Activated gamma-delta T cell treated with Interleukin-2 at 50 U/mL for 16 hours (primary cell): Measurements from ENCODE around the gene DMC1.

Source experiments
- DNase-seq: peaks from one replicate; pipeline ENCODE4 v3.0.0-alpha.2; 2020

DMC1 gene

GRCh38 chr22:38566726-38567504 lies 3.1 kb downstream of the DMC1 start:
- no peak for DNase-seq

DNA sequence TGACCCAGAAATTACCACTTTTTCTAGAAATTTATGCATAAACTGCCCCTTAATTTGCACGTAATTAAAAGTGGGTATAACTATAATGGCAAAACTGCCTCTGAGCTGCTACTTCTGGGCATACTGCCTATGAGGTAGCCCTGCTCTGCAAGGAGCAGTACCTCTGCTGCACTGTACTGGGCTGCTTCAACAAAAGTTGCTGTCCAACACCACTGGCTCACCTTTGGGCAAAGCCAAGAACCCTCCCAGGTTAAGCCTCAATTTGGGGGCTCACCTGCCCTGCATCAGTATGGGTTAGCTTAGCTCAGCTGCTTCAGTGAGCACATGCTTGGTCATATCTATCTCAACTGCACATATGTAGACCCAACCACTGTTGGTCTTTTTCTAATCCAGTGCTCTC lies 4.5 kb downstream of the DMC1 start:
- DNase-seq: no peak

DNA sequence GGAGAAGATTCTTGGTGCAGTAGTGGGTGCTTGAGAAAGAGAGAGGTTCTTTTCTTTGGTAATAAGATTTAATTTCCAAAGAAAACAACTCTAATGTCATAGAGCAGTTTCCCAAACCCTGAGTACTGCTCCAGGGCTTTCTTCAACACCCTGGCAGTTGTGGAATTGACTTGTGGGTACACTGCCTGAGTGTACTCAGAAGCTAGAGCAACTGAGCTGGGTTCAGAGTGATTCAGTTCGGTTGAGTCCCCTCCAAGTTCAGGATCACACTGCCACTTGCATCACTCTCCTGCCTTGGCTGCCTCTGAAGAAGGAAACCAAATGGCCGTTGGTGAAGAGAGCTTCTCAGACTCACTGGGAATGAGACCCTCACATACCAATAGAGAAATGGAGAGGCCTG lies 5.3 kb downstream of the DMC1 start:
- no peak for DNase-seq

DNA sequence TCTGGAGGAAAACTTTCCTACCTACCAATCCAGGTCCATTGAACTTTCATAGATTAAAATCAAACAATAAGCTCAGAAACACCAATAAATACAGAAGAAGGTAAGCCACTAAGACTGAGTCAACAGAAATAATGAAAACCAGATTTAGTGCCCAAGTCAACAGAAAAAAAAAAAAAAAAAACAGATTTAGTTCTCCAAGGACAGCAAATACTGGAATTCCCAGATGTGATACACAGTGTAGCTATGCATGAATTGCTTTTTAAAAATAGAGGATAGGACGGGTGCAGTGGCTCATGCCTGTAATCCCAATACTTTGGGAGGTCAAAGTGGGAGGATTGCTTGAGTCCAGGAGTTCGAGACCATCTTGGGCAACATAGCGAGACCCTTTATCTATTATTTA lies 15.7 kb downstream of the DMC1 start:
- DNase-seq: no peak

DNA sequence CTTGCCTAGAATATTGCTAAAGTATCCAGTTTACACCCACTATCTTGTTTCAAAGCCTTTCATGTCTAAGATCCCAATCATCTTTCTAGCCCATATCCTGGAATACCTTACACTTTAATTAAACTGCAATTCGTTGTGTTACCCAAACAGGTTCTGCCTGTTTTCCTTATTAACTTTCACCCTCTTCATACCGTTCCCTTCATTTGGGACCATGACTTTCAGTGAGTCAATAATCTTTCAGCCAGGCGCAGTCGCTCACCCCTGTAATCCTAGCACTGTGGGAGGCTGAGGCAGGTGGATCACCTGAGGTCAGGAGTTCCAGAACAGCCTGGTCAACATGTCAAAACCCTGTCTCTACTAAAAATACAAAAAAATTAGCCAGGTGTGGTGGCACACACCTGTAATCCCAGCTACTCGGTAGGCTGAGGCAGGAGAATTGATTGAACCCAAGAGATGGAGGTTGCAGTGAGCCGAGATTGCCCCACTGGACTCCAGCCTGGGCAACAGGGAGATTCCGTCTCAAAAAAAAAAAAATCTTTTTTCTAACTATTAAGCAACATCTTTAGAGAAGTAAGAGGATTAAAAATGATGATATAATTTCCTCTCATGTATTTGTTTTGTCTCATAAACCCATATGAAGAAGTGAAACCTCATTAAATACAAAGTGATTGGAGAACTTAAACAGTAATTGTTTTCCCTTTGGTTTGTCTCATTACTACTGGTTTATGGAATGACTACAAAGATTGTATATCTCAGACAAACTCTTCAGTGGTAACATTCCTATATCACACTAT lies 20.7 kb downstream of the DMC1 start:
- DNase-seq: no peak

- no peak for DNase-seq
These were observed 29.3 kb downstream of the DMC1 start for GRCh38 chr22:38540701-38541100.

DNA sequence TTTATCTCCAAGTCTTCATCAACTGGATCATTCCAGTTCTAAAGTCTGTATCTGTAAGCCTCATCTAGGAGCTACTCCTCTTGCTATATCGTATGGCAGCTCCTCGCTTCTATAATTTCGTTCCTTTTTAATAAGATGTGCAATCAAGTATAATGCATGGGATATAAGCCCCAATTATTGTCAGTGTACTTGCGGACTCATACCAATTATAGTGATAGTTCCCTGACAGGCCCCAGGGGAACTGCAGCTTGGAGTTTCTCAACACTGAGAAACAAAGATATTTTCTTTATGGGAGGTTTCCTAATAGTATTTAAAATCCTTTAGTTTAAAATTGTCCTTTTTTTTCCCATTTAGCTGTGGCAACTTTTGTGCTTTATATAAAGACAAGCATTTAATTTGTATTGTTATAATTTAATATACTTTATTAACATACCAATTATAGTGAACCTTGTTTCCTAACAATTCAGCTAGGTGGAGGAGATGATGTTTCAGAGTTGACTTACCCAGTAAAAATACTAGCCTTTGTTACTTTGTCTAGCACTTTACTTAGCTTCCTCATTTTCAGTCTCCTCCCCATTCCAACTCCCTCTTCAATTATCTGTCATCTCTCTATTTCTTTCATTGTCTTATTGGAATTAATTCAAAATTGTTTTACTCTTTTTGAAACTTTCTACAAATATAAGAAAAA lies 38.6 kb downstream of the DMC1 start:
- DNase-seq: no peak

- DNase-seq: no peak
These were observed 45.6 kb downstream of the DMC1 start for GRCh38 chr22:38524429-38524828.

DNA sequence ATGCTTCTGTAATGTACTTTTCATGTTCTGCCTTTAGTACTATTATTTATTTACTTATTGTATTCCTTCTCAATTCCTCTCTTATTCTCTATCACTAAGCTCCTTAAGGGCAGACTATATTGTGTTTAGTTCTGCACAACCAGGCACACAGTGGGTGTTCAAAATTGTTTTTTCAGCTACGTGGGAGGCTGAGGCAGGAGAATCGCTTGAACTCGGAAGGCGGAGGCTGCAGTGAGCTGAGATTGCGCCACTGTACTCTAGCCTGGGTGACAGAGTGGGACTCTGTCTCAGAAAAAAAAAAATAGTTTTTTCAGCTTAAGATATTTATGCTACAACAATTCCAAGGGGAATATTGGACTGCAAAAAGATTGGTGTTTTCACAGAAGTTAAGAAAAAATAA lies 46.5 kb downstream of the DMC1 start:
- DNase-seq: no peak

- no peak for DNase-seq
These were observed 47.0 kb downstream of the DMC1 start for GRCh38 chr22:38523029-38523428.

DNA sequence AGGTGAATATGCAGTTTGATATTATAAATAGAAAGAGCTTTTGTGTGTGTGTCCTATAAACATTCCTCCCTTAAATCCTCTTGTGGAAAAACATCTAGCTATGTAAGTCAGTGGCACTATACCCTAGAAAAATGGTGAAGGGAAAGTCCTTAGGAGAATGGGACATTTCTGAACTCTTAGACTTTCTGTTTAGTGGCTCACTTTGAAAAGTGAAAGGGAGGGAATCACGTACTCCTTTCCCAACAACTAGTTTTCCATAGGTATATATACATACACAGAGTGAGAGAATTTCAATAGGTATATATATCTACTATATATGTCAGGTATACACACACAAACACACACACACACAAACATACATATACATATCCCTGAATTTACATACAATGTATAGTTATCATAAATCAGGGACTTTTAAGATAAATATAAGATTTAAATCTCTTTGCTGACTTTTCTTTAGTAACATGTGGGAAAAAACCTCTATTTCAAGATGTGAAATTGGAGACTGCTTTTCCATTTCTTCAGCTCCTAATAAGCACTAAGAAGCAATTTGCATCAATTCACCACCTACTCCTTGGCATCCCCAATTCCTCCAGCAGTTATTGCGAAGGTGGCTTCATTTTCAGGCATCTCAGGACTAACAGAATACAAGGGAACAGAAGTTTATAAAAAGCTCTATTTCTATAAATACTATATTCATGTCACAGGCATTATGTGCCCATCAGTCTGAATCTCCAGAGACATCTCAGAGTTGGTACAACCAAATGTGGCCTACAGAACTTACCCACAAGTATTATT lies 50.3 kb downstream of the DMC1 start:
- no peak for DNase-seq

GRCh38 chr22:38518620-38519019 lies 51.4 kb downstream of the DMC1 start:
- no peak for DNase-seq

DNA sequence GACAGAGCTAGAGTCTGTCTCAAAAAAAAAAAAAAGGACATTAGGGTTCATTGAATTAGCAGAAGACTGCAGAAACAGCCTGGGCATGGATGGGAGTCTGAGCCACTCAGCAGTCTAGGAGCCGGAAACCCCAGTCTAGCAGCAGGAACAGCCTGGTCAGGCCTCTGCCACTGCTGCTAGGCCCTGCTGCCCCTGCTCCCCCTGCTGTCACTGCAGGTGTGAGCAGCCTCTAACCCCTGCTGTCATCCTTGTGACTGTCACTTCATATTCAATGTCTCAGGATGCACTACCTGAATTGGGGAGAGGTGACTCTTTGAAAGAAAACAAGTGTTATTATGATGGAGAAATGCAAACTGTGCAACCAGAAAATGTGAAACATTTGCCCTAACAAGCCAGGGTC lies 56.9 kb downstream of the DMC1 start:
- DNase-seq: peak; percentile 57

- DNase-seq: no peak
These were observed 59.5 kb downstream of the DMC1 start for GRCh38 chr22:38510416-38510970.

GRCh38 chr22:38506118-38506962 lies 63.6 kb downstream of the DMC1 start, which contains the start of gene DDX17:
TSS of gene DDX17 (minus strand) at chr22:38506311.
- DNase-seq: peak; percentile 93

DNA sequence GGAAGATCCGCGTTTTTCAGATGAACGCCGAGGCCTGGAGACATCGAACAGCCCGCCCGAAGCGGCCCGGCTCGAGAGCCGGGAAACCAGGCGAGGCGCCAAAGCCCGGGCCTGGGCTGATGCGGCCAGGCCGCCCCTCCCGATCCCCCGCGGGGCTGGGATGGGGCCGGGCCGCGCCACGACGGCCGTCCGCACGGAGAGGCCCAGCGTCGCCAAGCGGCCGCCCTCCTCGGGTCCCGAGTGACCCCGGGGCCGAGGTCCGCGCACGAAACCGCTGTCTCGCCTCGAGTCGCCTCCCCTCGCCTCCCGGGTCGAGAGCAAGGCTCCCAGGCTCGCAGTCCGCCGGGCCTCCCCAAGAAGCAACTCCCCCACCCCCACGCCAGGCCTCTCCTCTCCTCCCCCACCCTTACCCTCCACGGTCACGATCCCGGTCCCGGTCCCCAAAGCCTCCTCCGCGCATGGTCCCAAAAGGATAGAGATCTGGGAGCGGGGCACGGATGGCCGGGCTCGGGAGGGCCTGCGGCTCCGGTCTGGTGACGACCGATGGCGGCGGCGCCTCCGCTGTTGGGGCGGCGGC lies 64.4 kb downstream of the DMC1 start:
- DNase-seq: peak; percentile 56

DNA sequence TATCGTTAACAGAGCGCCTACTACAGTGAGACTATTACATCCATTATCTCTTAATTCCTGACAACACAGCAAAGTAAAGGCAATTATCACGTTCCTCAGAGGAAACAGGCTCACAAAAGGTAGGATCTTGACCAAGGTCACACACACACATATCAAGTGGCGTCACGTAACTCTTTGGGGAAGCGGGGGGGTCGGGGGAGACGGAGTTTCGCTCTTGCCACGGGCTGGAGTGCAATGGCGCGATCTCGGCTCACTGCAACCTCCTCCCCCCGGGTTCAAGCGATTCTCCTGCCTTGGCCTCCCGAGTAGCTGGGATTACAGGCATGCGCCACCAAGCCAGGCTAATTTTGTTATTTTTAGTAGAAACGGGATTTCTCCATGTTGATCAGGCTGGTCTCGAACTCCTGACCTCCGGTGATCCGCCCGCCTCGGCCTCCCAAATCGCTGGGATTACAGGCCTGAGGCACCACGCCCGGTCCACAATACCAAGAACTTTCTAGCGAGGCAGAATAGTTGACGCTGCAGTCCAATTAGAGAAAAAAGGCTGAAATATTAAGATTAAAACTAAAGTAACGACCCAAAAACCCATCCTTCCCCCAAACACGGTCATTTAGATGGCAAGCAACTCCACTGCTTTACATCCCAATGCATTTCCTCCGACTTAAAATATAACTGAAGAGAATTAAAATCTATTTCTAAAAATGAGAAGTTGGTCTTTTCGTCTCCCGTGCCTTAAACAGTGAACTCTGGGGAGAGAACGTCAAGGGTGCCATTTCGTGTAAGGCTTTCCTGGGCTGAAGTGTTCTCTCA lies 65.0 kb downstream of the DMC1 start:
- DNase-seq: peak; percentile 44

DNA sequence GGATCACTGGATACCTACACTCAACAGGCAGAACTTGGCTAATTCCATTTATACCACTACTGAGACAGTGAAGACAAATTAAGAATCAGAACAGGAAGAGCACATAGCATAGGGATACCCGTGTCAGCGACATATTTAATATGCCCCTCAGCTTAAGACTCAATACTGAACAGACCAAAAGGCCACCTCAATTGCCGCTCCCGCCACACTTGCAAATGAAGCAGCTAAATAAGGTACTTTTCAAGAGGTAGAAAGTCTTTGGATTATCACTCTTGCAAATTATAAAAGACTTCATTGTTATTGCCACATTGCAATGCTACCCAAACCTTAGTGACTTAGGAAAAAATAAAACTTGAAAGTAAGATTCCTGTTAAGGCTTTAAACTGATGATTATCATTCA lies 67.0 kb downstream of the DMC1 start:
- DNase-seq: no peak

GRCh38 chr22:38501797-38502672 lies 67.9 kb downstream of the DMC1 start:
- DNase-seq: no peak
